H1 (cell line): ENCODE data around the gene BCLAF3. TPM values are rescaled to one million over a fixed set of nuclear protein-coding genes. Genes with fewer than 3 reads are reported as not detected.

Source experiments
- CTCF ChIA-PET: fragments of 300-600 bp; sonication (Branson Sonifier 250); formaldehyde crosslinking; loops from one replicate; lab custom pipeline; 2021; ENCODE audit not compliant: partially characterized antibody; lab: Charles Lee
- POLR2A ChIA-PET: fragments of 300-600 bp; sonication (Branson Sonifier 250); formaldehyde crosslinking; loops from one replicate; lab custom pipeline; 2021; ENCODE audit warnings: inconsistent platforms; ENCODE audit not compliant: partially characterized antibody; lab: Charles Lee
- DNase-seq, 2 experiments: peaks; one replicate each; pipeline versions ENCODE4 v3.0.0 to v3.0.0-alpha.2; 2010 to 2022; ENCODE audit warnings: low spot score in 2 of 2, low read depth in 1 of 2, mixed read lengths in 1 of 2
- FAIRE-seq: peaks from 2 replicates; lab custom pipeline; 2011; peaks lifted over from hg19 to GRCh38; lab: Jason Lieb, UNC
- H2AFZ ChIP-seq: 2 replicates; pipeline ENCODE4 v1.8.1; 2012; ENCODE audit warnings: low read length, inconsistent platforms
- H2AK5ac ChIP-seq: 2 replicates; pipeline ENCODE4 v1.6.1; 2013; ENCODE audit warnings: low read depth, low read length
- H2BK120ac ChIP-seq: replicated peaks from 2 replicates; pipeline ENCODE3; 2013; ENCODE audit warnings: low read depth, low read length, inconsistent platforms
- H2BK12ac ChIP-seq: 2 replicates; pipeline ENCODE4 v1.6.1; 2013; ENCODE audit warnings: low read depth, low read length
- H2BK15ac ChIP-seq: 2 replicates; pipeline ENCODE4 v1.6.1; 2013; ENCODE audit warnings: low read length
- H2BK20ac ChIP-seq: 2 replicates; pipeline ENCODE4 v1.6.1; 2013; ENCODE audit warnings: low read length
- H2BK5ac ChIP-seq: 2 replicates; pipeline ENCODE4 v1.6.1; 2013; ENCODE audit warnings: low read depth, low read length
- H3K14ac ChIP-seq: 2 replicates; pipeline ENCODE4 v1.6.1; 2013; ENCODE audit warnings: inconsistent platforms; ENCODE audit not compliant: insufficient read length
- H3K18ac ChIP-seq: 2 replicates; pipeline ENCODE4 v1.6.1; 2013; ENCODE audit warnings: low read length; ENCODE audit errors: extremely low read depth
- H3K23ac ChIP-seq: 2 replicates; pipeline ENCODE4 v1.6.1; 2013; ENCODE audit warnings: inconsistent platforms; ENCODE audit not compliant: insufficient read length
- H3K23me2 ChIP-seq: 2 replicates; pipeline ENCODE4 v1.6.1; 2013; ENCODE audit warnings: low read depth, low read length
- H3K27ac ChIP-seq: 2 replicates; pipeline ENCODE4 v1.6.1; 2011; ENCODE audit warnings: low read depth, low read length, inconsistent platforms
- H3K27me3 ChIP-seq, 4 experiments: replicated peaks in 1 of 4; 1 replicate in 1 of 4; 2 replicates in 3 of 4; pipeline versions ENCODE4 v1.6.1 to v1.8.1; 2011 to 2013; ENCODE audit warnings: low read length in 3 of 4, mild to moderate bottlenecking in 3 of 4, inconsistent platforms in 2 of 4, mixed read lengths in 2 of 4, moderate library complexity in 1 of 4; ENCODE audit not compliant: control insufficient read depth in 3 of 4, insufficient read depth in 3 of 4; ENCODE audit errors: extremely low read depth in 1 of 4
- H3K36me3 ChIP-seq, 4 experiments: 2 replicates each; pipeline versions ENCODE4 v1.6.1 to v1.8.1; 2011 to 2013; ENCODE audit warnings: mild to moderate bottlenecking in 4 of 4, low read length in 3 of 4, moderate library complexity in 2 of 4, control low read depth in 1 of 4, inconsistent platforms in 1 of 4; ENCODE audit not compliant: insufficient read depth in 4 of 4, control insufficient read depth in 2 of 4
- H3K4ac ChIP-seq: replicated peaks from 2 replicates; pipeline ENCODE3; 2013; ENCODE audit warnings: low read length, low read depth, mixed read lengths, inconsistent platforms; ENCODE audit not compliant: insufficient read length
- H3K4me1 ChIP-seq, 4 experiments: replicated peaks in 1 of 4; 1 replicate in 1 of 4; 2 replicates in 3 of 4; pipeline versions ENCODE4 v1.6.1 to v1.8.1; 2011 to 2013; ENCODE audit warnings: low read length in 3 of 4, inconsistent platforms in 2 of 4, mixed read lengths in 1 of 4; ENCODE audit not compliant: insufficient read depth in 4 of 4, control insufficient read depth in 3 of 4
- H3K4me2 ChIP-seq, 2 experiments: 2 replicates each; pipeline versions ENCODE4 v1.6.1 to v1.8.1; 2011 to 2013; ENCODE audit warnings: low read depth in 2 of 2, low read length in 2 of 2, control low read depth in 1 of 2, inconsistent platforms in 1 of 2, mild to moderate bottlenecking in 1 of 2; ENCODE audit not compliant: insufficient read depth in 1 of 2
- H3K4me3 ChIP-seq, 4 experiments: fragments of 200-600, 300-600 bp in 1 of 4; sonication (generic), shearing (Covaris generic), sonication (Bioruptor Twin) in 1 of 4; 2 replicates each; pipeline versions ENCODE4 v1.5.1 to v1.8.1; 2011 to 2016; ENCODE audit warnings: low read length in 4 of 4, low read depth in 3 of 4, control low read depth in 2 of 4, inconsistent platforms in 2 of 4, mild to moderate bottlenecking in 2 of 4, mixed read lengths in 1 of 4, moderate library complexity in 1 of 4; ENCODE audit not compliant: insufficient read depth in 2 of 4; ENCODE audit errors: extremely low read depth in 1 of 4
- H3K56ac ChIP-seq: replicated peaks from 2 replicates; pipeline ENCODE3; 2013; ENCODE audit warnings: low read depth, mild to moderate bottlenecking, mixed read lengths, low read length, inconsistent platforms; ENCODE audit not compliant: insufficient read length
- H3K79me1 ChIP-seq: 2 replicates; pipeline ENCODE4 v1.6.1; 2013; ENCODE audit warnings: low read depth, low read length, control low read depth
- H3K79me2 ChIP-seq, 2 experiments: 2 replicates each; pipeline versions ENCODE4 v1.6.1 to v1.8.1; 2012 to 2013; ENCODE audit warnings: low read length in 2 of 2, mild to moderate bottlenecking in 2 of 2, inconsistent platforms in 1 of 2; ENCODE audit not compliant: insufficient read depth in 2 of 2, control insufficient read depth in 1 of 2
- H3K9ac ChIP-seq, 4 experiments: replicated peaks in 1 of 4; 1 replicate in 1 of 4; 2 replicates in 3 of 4; pipeline versions ENCODE4 v1.6.1 to v1.8.1; 2011 to 2013; ENCODE audit warnings: low read depth in 3 of 4, low read length in 3 of 4, control low read depth in 2 of 4, mild to moderate bottlenecking in 2 of 4, moderate library complexity in 2 of 4, inconsistent platforms in 1 of 4; ENCODE audit errors: extremely low read depth in 1 of 4
- H3K9me3 ChIP-seq, 2 experiments: 2 replicates each; pipeline versions ENCODE4 v1.6.1 to v1.8.1; 2012 to 2013; ENCODE audit warnings: mild to moderate bottlenecking in 2 of 2, moderate library complexity in 2 of 2, control low read depth in 1 of 2, inconsistent platforms in 1 of 2, low read depth in 1 of 2, low read length in 1 of 2, mixed read lengths in 1 of 2; ENCODE audit not compliant: insufficient read depth in 2 of 2
- H4K20me1 ChIP-seq, 2 experiments: replicated peaks in 1 of 2; 2 replicates each; pipeline versions ENCODE3 to v1.8.1; 2011 to 2013; ENCODE audit warnings: inconsistent platforms in 2 of 2, low read length in 2 of 2, mild to moderate bottlenecking in 1 of 2; ENCODE audit not compliant: insufficient read depth in 2 of 2, control insufficient read depth in 1 of 2
- H4K5ac ChIP-seq: 2 replicates; pipeline ENCODE4 v1.6.1; 2013; ENCODE audit warnings: low read length, low read depth, mixed read lengths, inconsistent platforms; ENCODE audit not compliant: insufficient read length
- H4K8ac ChIP-seq: 2 replicates; pipeline ENCODE4 v1.8.0; 2013; ENCODE audit warnings: mild to moderate bottlenecking, moderate library complexity, low read length, inconsistent platforms; ENCODE audit not compliant: insufficient read depth; ENCODE audit errors: extremely low read depth
- H4K91ac ChIP-seq: replicated peaks from 2 replicates; pipeline ENCODE3; 2013; ENCODE audit warnings: low read length, mixed read lengths, inconsistent platforms; ENCODE audit not compliant: insufficient read length
- BACH1 ChIP-seq: IDR thresholded peaks from 2 replicates; pipeline ENCODE4 v1.6.1; 2012; ENCODE audit warnings: low read length, improper control_type of control experiment
- CEBPB ChIP-seq: IDR thresholded peaks from 2 replicates; pipeline ENCODE4 v1.6.1; 2012; ENCODE audit warnings: low read depth, low read length
- GABPA ChIP-seq: IDR thresholded peaks from 2 replicates; pipeline ENCODE4 v1.6.1; 2011; ENCODE audit warnings: mild to moderate bottlenecking, low read length, moderate library complexity, borderline replicate concordance; ENCODE audit not compliant: insufficient read depth
- HDAC2 ChIP-seq, 2 experiments: fragments of 300-600 bp in 1 of 2; sonication (generic) in 1 of 2; IDR thresholded peaks; 2 replicates each; pipeline ENCODE4 v1.6.1; 2011 to 2012; ENCODE audit warnings: low read depth in 2 of 2, low read length in 2 of 2, mild to moderate bottlenecking in 2 of 2, moderate library complexity in 2 of 2, borderline replicate concordance in 1 of 2, inconsistent platforms in 1 of 2
- SIN3A ChIP-seq, 2 experiments: IDR thresholded peaks in 1 of 2; conservative IDR thresholded peaks in 1 of 2; 2 replicates each; pipeline ENCODE4 v1.6.1; 2011 to 2012; ENCODE audit warnings: low read length in 2 of 2, improper control_type of control experiment in 1 of 2, low read depth in 1 of 2, mild to moderate bottlenecking in 1 of 2
- SIRT6 ChIP-seq: IDR thresholded peaks from one replicate; pipeline ENCODE4 v1.7.1; 2012; ENCODE audit warnings: low read length, inconsistent platforms
- SP1 ChIP-seq: IDR thresholded peaks from 2 replicates; pipeline ENCODE4 v1.6.1; 2011; ENCODE audit warnings: low read depth, low read length
- TAF7 ChIP-seq: optimal IDR thresholded peaks from 2 replicates; pipeline ENCODE3; 2011; ENCODE audit warnings: low read depth, mild to moderate bottlenecking, inconsistent platforms, low read length, moderate library complexity, borderline replicate concordance
- WGBS, 2 experiments: shearing (Covaris generic) in 1 of 2; methylation state at CpG; one replicate each; pipeline versions ENCODE4 v1.1.6 to v1.1.7; 2013 to 2015; ENCODE audit warnings: low lambda C conversion rate in 2 of 2, mixed read lengths in 2 of 2, inconsistent platforms in 1 of 2, low coverage in 1 of 2, missing lambda C conversion rate in 1 of 2; ENCODE audit not compliant: insufficient replicate concordance in 2 of 2, insufficient coverage in 1 of 2, insufficient read length in 1 of 2; ENCODE audit errors: extremely low coverage in 1 of 2, missing lambda C conversion rate in 1 of 2; 5-methylcytosine and 5-hydroxymethylcytosine counted together
- polyA plus RNA-seq, 7 experiments: library from polyadenylated mRNA; depleted of rRNA in 3 of 7; stranded (reverse) in 5 of 7; unstranded in 2 of 7; fragments of >200 nt in 5 of 7; fragments of 200-250 nt in 2 of 7; gene quantifications; 1 replicate in 5 of 7; 2 replicates in 1 of 7; 4 replicates in 1 of 7; pipeline versions ENCODE4 v1.2.1 to v1.2.3, GENCODE V29; 2011 to 2013; ENCODE audit warnings: missing spikeins in 2 of 7, mixed read lengths in 2 of 7
- total RNA-seq: library from RNA; stranded (reverse); fragmentation: NEBNext Ultra II Directional; extraction: Animal tissue kit (Norgen Biotek cat#: 25700); gene quantifications from 2 replicates; pipeline ENCODE4 v1.2.1, GENCODE V29; 2021

BCLAF3 gene
- total and polyA plus RNA-seq, 2 of the 8 experiments (the other 6 are each of a cell fraction or from before 2014, with no cell fraction given) = 1.3 to 9.0 TPM

- H2BK15ac ChIP-seq = no peak overlapping the region
- H2BK12ac ChIP-seq = no peak overlapping the region
- no peak overlapping the region for H3K9ac ChIP-seq
- no peak overlapping the region for H3K56ac ChIP-seq
- H2BK120ac ChIP-seq = no peak overlapping the region
- no peak overlapping the region for H3K4me3 ChIP-seq
- H4K20me1 ChIP-seq = peaks cover 0 to 1% of the 10 kb centered on the region in 2 experiments
- H3K23ac ChIP-seq = no peak overlapping the region
- H4K8ac ChIP-seq = no peak overlapping the region
- H2AK5ac ChIP-seq = no peak overlapping the region
- TF ChIP-seq TAF7 (no peak), GABPA (no peak), CEBPB (no peak), HDAC2 (IDR thresholded peaks at IDR 0.05; ENCODE audit: borderline replicate concordance in 1 of 2, low read depth in 2 of 2, low read length in 2 of 2) (no peak), BACH1 (no peak), SIN3A (conservative IDR thresholded peaks at IDR 0.05 in 1 of 2, IDR thresholded peaks at IDR 0.05 in 1 of 2; ENCODE audit: low read depth in 1 of 2, low read length in 2 of 2) (no peak), SIRT6 (no peak), SP1 (no peak)
- H3K79me2 ChIP-seq = no peaks in the 10 kb centered on the region
- H3K4me1 ChIP-seq = no peaks in the 10 kb centered on the region
- no peak overlapping the region for H3K4me2 ChIP-seq
- H2AFZ ChIP-seq = no peak overlapping the region
- no peak overlapping the region for H3K4ac ChIP-seq
- no peak for DNase-seq
- H3K9me3 ChIP-seq = no peaks in the 10 kb centered on the region
- no peak overlapping the region for H4K91ac ChIP-seq
- no peaks in the 10 kb centered on the region for H3K27me3 ChIP-seq
- H3K79me1 ChIP-seq = no peaks in the 10 kb centered on the region
- WGBS, 2 experiments = 83% methylated on average over 2 of the region's 2 CpGs; no CpG with 5 or more reads in 1 of the 2 experiments
- no peaks in the 10 kb centered on the region; a peak in 1 of 8 replicates for H3K36me3 ChIP-seq
- H3K18ac ChIP-seq = no peak overlapping the region
- no peak overlapping the region for H2BK20ac ChIP-seq
- FAIRE-seq = no peak
- ChIA-PET CTCF (no interaction called here), POLR2A (no interaction called here)
- no peak overlapping the region for H3K27ac ChIP-seq
- H4K5ac ChIP-seq = no peak overlapping the region
- no peak overlapping the region for H3K14ac ChIP-seq
- H3K23me2 ChIP-seq = no peaks in the 10 kb centered on the region
- no peak overlapping the region for H2BK5ac ChIP-seq
These were observed 35.6 kb downstream of the BCLAF3 start for GRCh38 chrX:19955306-19955705.
